Fibroblast of skin of scalp (primary cell): Measurements from ENCODE around the gene MOB3A. TPM values are rescaled to one million over a fixed set of nuclear protein-coding genes. Genes with fewer than 3 reads are reported as not detected.
"Not testable (repeated sequence)": the region's sequence is repeated elsewhere in the genome, so short reads cannot be mapped to it uniquely, and the experiment has no call there.

Experiments used
- DNase-seq: peaks from one replicate; pipeline ENCODE4 v3.0.0-alpha.2; 2013
- polyA plus RNA-seq, 2 experiments: library from polyadenylated mRNA; unstranded; fragments of 120-200 nt; gene quantifications; one replicate each; pipeline ENCODE4 v1.2.1, GENCODE V29; 2013; ENCODE audit not compliant: insufficient read length in 2 of 2

Gene MOB3A
- 37.9 TPM for polyA plus RNA-seq (2013, experiment 1 of 2; ENCODE audit: insufficient read length)
- 35.2 TPM for polyA plus RNA-seq (2013, experiment 2 of 2; ENCODE audit: insufficient read length)

- DNase-seq, result peak; percentile 96
These were observed at the start of gene MOB3A for GRCh38 chr19:2096034-2096479. MOB3A (minus strand) TSS chr19:2096326; CDS start chr19:2078560, 17,766 bp downstream.

GRCh38 chr19:2145831-2146241 is 49.7 kb upstream of the MOB3A start:
- no peak for DNase-seq

- DNase-seq, result no peak
These were observed 48.1 kb upstream of the MOB3A start for GRCh38 chr19:2144190-2144589.

GRCh38 chr19:2142173-2142829 is 46.2 kb upstream of the MOB3A start:
- no peak for DNase-seq

- DNase-seq, result no peak
These were observed 44.0 kb upstream of the MOB3A start for GRCh38 chr19:2140138-2140569.

GRCh38 chr19:2139385-2140137 is 43.4 kb upstream of the MOB3A start:
- DNase-seq, result no peak

- no peak for DNase-seq
These were observed 42.1 kb upstream of the MOB3A start for GRCh38 chr19:2138061-2138728.

GRCh38 chr19:2136796-2137195 is 40.7 kb upstream of the MOB3A start:
- no peak for DNase-seq

- DNase-seq, result no peak
These were observed 39.6 kb upstream of the MOB3A start for GRCh38 chr19:2135474-2136402.

GRCh38 chr19:2132731-2133490 is 36.8 kb upstream of the MOB3A start:
- no peak for DNase-seq

- DNase-seq, result no peak
These were observed 36.1 kb upstream of the MOB3A start for GRCh38 chr19:2132191-2132590.

- not testable (repeated sequence) for DNase-seq
These were observed 35.2 kb upstream of the MOB3A start for GRCh38 chr19:2131012-2131975.

GRCh38 chr19:2129892-2130770 is 34.0 kb upstream of the MOB3A start:
- no peak for DNase-seq

- no peak for DNase-seq
These were observed 33.4 kb upstream of the MOB3A start for GRCh38 chr19:2129486-2129885.

GRCh38 chr19:2129022-2129421 is 32.9 kb upstream of the MOB3A start:
- DNase-seq, result no peak

- peak; percentile 23 for DNase-seq
These were observed 32.1 kb upstream of the MOB3A start for GRCh38 chr19:2128252-2128651.

- no peak for DNase-seq
These were observed 31.6 kb upstream of the MOB3A start for GRCh38 chr19:2127758-2128157.

- DNase-seq, result no peak
These were observed 30.9 kb upstream of the MOB3A start for GRCh38 chr19:2126879-2127518.
